Stimulated activated CD4-positive, alpha-beta T cell treated with anti-CD3 and anti-CD28 coated beads, TNF-alpha, amount 100 ng/mL, for 1 hour (primary cell): Measurements from ENCODE around the gene GNPTG.

Experiments
- DNase-seq, 3 donors: peaks; one replicate each; pipeline ENCODE4 v3.0.0-alpha.2; 2020; ENCODE audit warnings: low read depth in 3 of 3, low spot score in 1 of 3

GNPTG gene

GRCh38 chr16:1351582-1352362 lies at the start of gene GNPTG, which contains the start of gene TSR3:
Gene GNPTG, plus strand, starts transcription at chr16:1351931. Its CDS starts 35 bp downstream, at chr16:1351966.
Gene TSR3, minus strand, starts transcription at chr16:1351878. Its CDS starts 74 bp downstream, at chr16:1351804.
- peak; percentile 58 to 78 (median 72) for DNase-seq

GRCh38 chr16:1305823-1306222 lies 45.9 kb upstream of the GNPTG start:
- no peak for DNase-seq

- DNase-seq, result no peak
Measured at GRCh38 chr16:1306334-1306733, 45.4 kb upstream of the GNPTG start.

GRCh38 chr16:1308036-1308976 lies 43.4 kb upstream of the GNPTG start:
- no peak for DNase-seq

- peak; percentile 95 to 98 (median 97) for DNase-seq
Measured at GRCh38 chr16:1308977-1309885, 42.5 kb upstream of the GNPTG start, which contains the start of gene UBE2I. Gene UBE2I, plus strand, starts transcription at chr16:1309636. Its CDS starts 4,395 bp downstream, at chr16:1314031.

GRCh38 chr16:1309888-1310831 lies 41.6 kb upstream of the GNPTG start:
- DNase-seq, result peak in 2 of 3 donors; percentile 21 to 33

- DNase-seq, result no peak
Measured at GRCh38 chr16:1310832-1311200, 40.9 kb upstream of the GNPTG start.

- DNase-seq, result no peak
Measured at GRCh38 chr16:1311212-1311737, 40.5 kb upstream of the GNPTG start.

GRCh38 chr16:1311738-1312466 lies 39.8 kb upstream of the GNPTG start:
- no peak for DNase-seq

GRCh38 chr16:1312467-1312816 lies 39.3 kb upstream of the GNPTG start:
- DNase-seq, result no peak

- DNase-seq, result no peak
Measured at GRCh38 chr16:1312903-1313302, 38.8 kb upstream of the GNPTG start.

GRCh38 chr16:1313721-1314369 lies 37.9 kb upstream of the GNPTG start:
- DNase-seq, result no peak

GRCh38 chr16:1314399-1315068 lies 37.2 kb upstream of the GNPTG start:
- no peak for DNase-seq

- no peak for DNase-seq
Measured at GRCh38 chr16:1315081-1316032, 36.4 kb upstream of the GNPTG start.

- DNase-seq, result no peak
Measured at GRCh38 chr16:1316033-1316405, 35.7 kb upstream of the GNPTG start.

GRCh38 chr16:1317479-1318267 lies 34.1 kb upstream of the GNPTG start:
- DNase-seq, result no peak
